ENCODE data around the gene ZNHIT1.

ZNHIT1 gene

GRCh38 chr7:101217388-101218235, at the start of gene ZNHIT1, which contains the start of gene PLOD3:
Gene ZNHIT1 (plus strand): TSS chr7:101218165. CDS start chr7:101218196, 31 bp downstream.
Gene PLOD3 (minus strand): TSS chr7:101217581. CDS start chr7:101217274, 307 bp downstream.
- DNase-seq: peak; percentile 57 to 98 (median 89)

GRCh38 chr7:101168412-101169049, 49.4 kb upstream of the ZNHIT1 start:
- DNase-seq: peak in 2 of 51 donors; percentile 16 to 18

- no peak for DNase-seq
Observed at GRCh38 chr7:101169110-101169837, 48.7 kb upstream of the ZNHIT1 start.

- DNase-seq: peak in 43 of 51 donors; percentile 1 to 77 (median 41)
Observed at GRCh38 chr7:101169838-101170551, 48.0 kb upstream of the ZNHIT1 start.

GRCh38 chr7:101170617-101171441, 47.1 kb upstream of the ZNHIT1 start:
- DNase-seq: no peak

- no peak for DNase-seq
Observed at GRCh38 chr7:101171442-101171837, 46.5 kb upstream of the ZNHIT1 start.

- DNase-seq: no peak
Observed at GRCh38 chr7:101172005-101172853, 45.7 kb upstream of the ZNHIT1 start.

GRCh38 chr7:101172854-101173751, 44.9 kb upstream of the ZNHIT1 start:
- DNase-seq: peak in 17 of 51 donors; percentile 3 to 38 (median 19)

- no peak for DNase-seq
Observed at GRCh38 chr7:101173752-101174244, 44.2 kb upstream of the ZNHIT1 start.

GRCh38 chr7:101174322-101174854, 43.6 kb upstream of the ZNHIT1 start:
- no peak for DNase-seq

GRCh38 chr7:101175664-101176063, 42.3 kb upstream of the ZNHIT1 start:
- DNase-seq: no peak

- DNase-seq: no peak
Observed at GRCh38 chr7:101177644-101178043, 40.3 kb upstream of the ZNHIT1 start.

- DNase-seq: peak in 2 of 51 donors; percentile 5 to 12
Observed at GRCh38 chr7:101179117-101179516, 38.8 kb upstream of the ZNHIT1 start.

GRCh38 chr7:101179713-101180112, 38.3 kb upstream of the ZNHIT1 start:
- no peak for DNase-seq

- no peak for DNase-seq
Observed at GRCh38 chr7:101180130-101180755, 37.7 kb upstream of the ZNHIT1 start, which contains the start of gene NAT16. Gene NAT16 (minus strand): TSS chr7:101180293. CDS start chr7:101174807, 5,486 bp downstream.

- peak in 1 of 51 donors; percentile 44 for DNase-seq
Observed at GRCh38 chr7:101185258-101185839, 32.6 kb upstream of the ZNHIT1 start.

GRCh38 chr7:101186194-101186593, 31.8 kb upstream of the ZNHIT1 start:
- DNase-seq: no peak

Measured in hypothalamus (tissue), 51 donors.